ENCODE measurements around the gene HLA-DMB. TPM values are rescaled to one million over a fixed set of nuclear protein-coding genes. Genes with fewer than 3 reads are reported as not detected.

The HLA-DMB gene
- 1.5 and 1.7 TPM in 2 replicates for total RNA-seq (2021)
- long read RNA-seq, partial matches to known transcripts, result 0 of 5 reads
- long read RNA-seq, other reads (novel, unspliced or antisense), result 1 of 5 reads

DNA sequence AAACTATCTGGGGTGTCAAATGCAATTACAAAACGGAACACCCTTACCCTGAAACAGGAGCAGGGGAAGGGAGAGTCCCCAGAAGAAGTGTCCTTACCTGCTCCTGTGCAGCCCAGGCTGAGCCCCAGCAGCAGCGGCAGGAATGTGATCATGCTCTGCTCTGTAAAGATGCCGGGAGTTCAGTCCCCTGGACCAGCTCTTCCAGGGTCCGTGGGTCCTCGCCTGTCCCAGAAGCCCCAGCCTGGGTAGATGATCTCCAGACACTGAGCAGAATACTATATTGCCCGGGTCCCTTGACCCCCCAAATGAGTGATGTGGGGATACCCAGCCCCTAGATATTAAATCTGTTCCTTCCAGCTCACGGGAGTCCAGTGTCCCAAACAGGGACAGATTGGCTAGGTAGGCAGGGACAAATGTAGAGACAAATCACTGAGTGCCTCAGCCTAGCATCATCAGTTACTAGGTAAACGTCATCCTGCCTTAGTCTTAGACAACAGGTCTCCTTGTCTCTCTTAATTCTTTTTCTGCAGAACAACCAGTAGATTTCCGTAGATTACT is at the start of gene HLA-DMB:
HLA-DMB (minus strand) TSS at position 373 of the 558 bp plus-strand sequence; CDS start at position 152, 221 bp downstream.
- Histone ChIP-seq H4K20me1 (ENCODE audit: control insufficient read depth, insufficient read depth, insufficient read length) (peaks cover 2% of the 10 kb centered on the region), H3K14ac (ENCODE audit: insufficient read depth, low read length) (no peak within 1 kb of the TSS), H3K79me1 (ENCODE audit: insufficient read depth, low read depth, low read length, poor library complexity, severe bottlenecking) (no peaks in the 10 kb centered on the region), H3T11ph (ENCODE audit: low read length) (no peak within 1 kb of the TSS), H3K4ac (ENCODE audit: low read depth, low read length) (no peak within 1 kb of the TSS), H2BK20ac (ENCODE audit: low read depth, low read length, poor library complexity, severe bottlenecking) (no peak within 1 kb of the TSS), H2AK5ac (ENCODE audit: insufficient read length, low read length) (no peak within 1 kb of the TSS), H3K23me2 (ENCODE audit: insufficient read length, low read depth, low read length, poor library complexity, severe bottlenecking) (no peaks in the 10 kb centered on the region), H3K56ac (ENCODE audit: insufficient read length, low read depth, low read length) (no peak within 1 kb of the TSS), H2BK12ac (ENCODE audit: insufficient read length, low read depth, low read length) (no peak within 1 kb of the TSS), H4K5ac (ENCODE audit: insufficient read length, low read depth, low read length) (no peak within 1 kb of the TSS), H3K27ac (ENCODE audit: insufficient read length, low read depth, low read length) (no peak within 1 kb of the TSS), H3K18ac (ENCODE audit: insufficient read length, low read depth, low read length) (no peak within 1 kb of the TSS), H2BK15ac (ENCODE audit: low read depth, low read length) (no peak within 1 kb of the TSS), H2AFZ (ENCODE audit: low read length) (peak within 1 kb of the TSS; percentile 87), H4K8ac (replicated peaks; ENCODE audit: insufficient read length, low read depth, low read length) (no peak within 1 kb of the TSS), H3K9ac (ENCODE audit: extremely low read depth, insufficient read length, low read length) (no peak within 1 kb of the TSS), H3K79me2 (ENCODE audit: insufficient read depth, low read length) (no peaks in the 10 kb centered on the region), H3K4me2 (ENCODE audit: insufficient read depth, insufficient read length, low read length) (peak within 1 kb of the TSS; percentile 43), H2BK5ac (ENCODE audit: insufficient read length, low read length) (no peak within 1 kb of the TSS), H3K27me3 (ENCODE audit: insufficient read depth, low read length) (no peaks in the 10 kb centered on the region), H3K9me3 (ENCODE audit: control insufficient read depth, low read depth, low read length) (no peaks in the 10 kb centered on the region), H4K91ac (ENCODE audit: insufficient read length, low read depth, low read length) (no peak within 1 kb of the TSS), H2BK120ac (ENCODE audit: low read depth, low read length, poor library complexity, severe bottlenecking) (no peak within 1 kb of the TSS), H3K23ac (ENCODE audit: insufficient read length, low read depth, low read length) (no peak within 1 kb of the TSS), H3K4me1 (ENCODE audit: insufficient read depth, low read length) (no peaks in the 10 kb centered on the region)
- Mint-ChIP-seq H3K4me1 (peaks cover 9 to 12% of the 10 kb centered on the region in 2 experiments), H3K9me3 (no peaks in the 10 kb centered on the region), H3K27me3 (ENCODE audit: low read depth) (peaks cover 15% of the 10 kb centered on the region), H3K27ac (peak within 1 kb of the TSS in 1 of 3 experiments; percentile 69; a peak in 4 of 7 replicates), H3K36me3 (ENCODE audit: insufficient read depth in 1 of 3, low read depth in 3 of 3) (no peaks in the 10 kb centered on the region), H3K4me3 (peak within 1 kb of the TSS; percentile 62 to 71)
- WGBS (ENCODE audit: extremely low coverage, insufficient read length, low lambda C conversion rate), result no CpG with 5 or more reads among the region's 9 CpGs
- TF ChIP-seq, protein P1, sequence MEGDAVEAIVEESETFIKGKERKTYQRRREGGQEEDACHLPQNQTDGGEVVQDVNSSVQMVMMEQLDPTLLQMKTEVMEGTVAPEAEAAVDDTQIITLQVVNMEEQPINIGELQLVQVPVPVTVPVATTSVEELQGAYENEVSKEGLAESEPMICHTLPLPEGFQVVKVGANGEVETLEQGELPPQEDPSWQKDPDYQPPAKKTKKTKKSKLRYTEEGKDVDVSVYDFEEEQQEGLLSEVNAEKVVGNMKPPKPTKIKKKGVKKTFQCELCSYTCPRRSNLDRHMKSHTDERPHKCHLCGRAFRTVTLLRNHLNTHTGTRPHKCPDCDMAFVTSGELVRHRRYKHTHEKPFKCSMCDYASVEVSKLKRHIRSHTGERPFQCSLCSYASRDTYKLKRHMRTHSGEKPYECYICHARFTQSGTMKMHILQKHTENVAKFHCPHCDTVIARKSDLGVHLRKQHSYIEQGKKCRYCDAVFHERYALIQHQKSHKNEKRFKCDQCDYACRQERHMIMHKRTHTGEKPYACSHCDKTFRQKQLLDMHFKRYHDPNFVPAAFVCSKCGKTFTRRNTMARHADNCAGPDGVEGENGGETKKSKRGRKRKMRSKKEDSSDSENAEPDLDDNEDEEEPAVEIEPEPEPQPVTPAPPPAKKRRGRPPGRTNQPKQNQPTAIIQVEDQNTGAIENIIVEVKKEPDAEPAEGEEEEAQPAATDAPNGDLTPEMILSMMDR (conservative IDR thresholded peaks at IDR 0.05), result no peak
- peak; percentile 72 for DNase-seq
